B cell (primary cell): ENCODE measurements around the gene LCN10. TPM values are rescaled to one million over a fixed set of nuclear protein-coding genes. Genes with fewer than 3 reads are reported as not detected.

Experiments used
- ATAC-seq: fragments of 200-7000 bp; cut with Tn5 transposase; one replicate; pipeline ENCODE4 v1.10.0; 2021; ENCODE audit warnings: low read depth, mild to moderate bottlenecking, moderate number of reproducible peaks, moderate library complexity
- CTCF ChIA-PET: fragments of 350-600 bp; sonication (Branson Sonifier 250); formaldehyde crosslinking; loops from one replicate; lab custom pipeline; 2021; ENCODE audit warnings: antibody characterized with exemption, inconsistent platforms; lab: Charles Lee
- POLR2A ChIA-PET: fragments of 350-600 bp; sonication (Branson Sonifier 250); formaldehyde crosslinking; loops from one replicate; lab custom pipeline; 2021; ENCODE audit warnings: antibody characterized with exemption; lab: Charles Lee
- DNase-seq: peaks from one replicate; pipeline ENCODE4 v3.0.0; 2013
- H2AFZ ChIP-seq: 2 replicates; pipeline ENCODE4 v1.6.1; 2012; ENCODE audit warnings: mild to moderate bottlenecking, low read depth, low read length; ENCODE audit not compliant: insufficient read depth, poor library complexity, severe bottlenecking
- H3K27ac ChIP-seq, 2 donors: 1 replicate in 1 of 2; 2 replicates in 1 of 2; pipeline ENCODE4 v1.5.1; 2012 to 2013; ENCODE audit warnings: low read length in 2 of 2, mild to moderate bottlenecking in 2 of 2, moderate library complexity in 1 of 2
- H3K27me3 ChIP-seq, 4 experiments: fragments of 200-600 bp in 1 of 4; sonication (generic) in 1 of 4; replicated peaks in 1 of 4; 1 replicate in 2 of 4; 2 replicates in 2 of 4; pipeline versions ENCODE4 v1.6.1 to v1.7.0; 2013 to 2016; ENCODE audit warnings: low read length in 3 of 4, mild to moderate bottlenecking in 2 of 4, mixed read lengths in 1 of 4, moderate library complexity in 1 of 4; ENCODE audit not compliant: insufficient read depth in 4 of 4, control insufficient read depth in 3 of 4; ENCODE audit errors: control extremely low read depth in 1 of 4
- H3K36me3 ChIP-seq, 2 experiments: replicated peaks in 1 of 2; 1 replicate in 1 of 2; 2 replicates in 1 of 2; pipeline versions ENCODE4 v1.6.1 to v1.7.1; 2013; ENCODE audit warnings: low read length in 1 of 2; ENCODE audit not compliant: insufficient read depth in 2 of 2, control insufficient read depth in 1 of 2; ENCODE audit errors: control extremely low read depth in 1 of 2, extremely low read depth in 1 of 2
- H3K4me1 ChIP-seq, 2 donors: fragments of 200-600 bp in 1 of 2; sonication (generic) in 1 of 2; 1 replicate in 1 of 2; 2 replicates in 1 of 2; pipeline versions ENCODE4 v1.5.1 to v1.6.1; 2013 to 2017; ENCODE audit warnings: low read length in 2 of 2; ENCODE audit not compliant: control insufficient read depth in 2 of 2, insufficient read depth in 2 of 2
- H3K4me2 ChIP-seq: replicated peaks from 2 replicates; pipeline ENCODE3; 2012; ENCODE audit warnings: mild to moderate bottlenecking, low read depth, low read length; ENCODE audit not compliant: poor library complexity, severe bottlenecking
- H3K4me3 ChIP-seq, 5 experiments: fragments of 200-600 bp in 1 of 5; sonication (generic) in 1 of 5; 1 replicate in 3 of 5; 2 replicates in 2 of 5; pipeline versions ENCODE4 v1.5.1 to v1.7.0; 2011 to 2016; ENCODE audit warnings: low read length in 4 of 5, mild to moderate bottlenecking in 4 of 5, low read depth in 2 of 5, control low read depth in 1 of 5, moderate library complexity in 1 of 5; ENCODE audit not compliant: insufficient read depth in 1 of 5; ENCODE audit errors: control extremely low read depth in 1 of 5, extremely low read depth in 1 of 5
- H3K79me2 ChIP-seq: fragments of 200-600 bp; sonication (generic); one replicate; pipeline ENCODE4 v1.6.0; 2016; ENCODE audit warnings: low read length; ENCODE audit not compliant: control insufficient read depth, insufficient read depth
- H3K9ac ChIP-seq: fragments of 200-600 bp; sonication (generic); 2 replicates; pipeline ENCODE4 v1.6.1; 2017; ENCODE audit warnings: mild to moderate bottlenecking, low read length, moderate library complexity
- H3K9me3 ChIP-seq, 3 donors: one replicate each; pipeline versions ENCODE4 v1.6.1 to v1.7.1; 2013; ENCODE audit warnings: low read length in 2 of 3; ENCODE audit not compliant: control insufficient read depth in 2 of 3, insufficient read depth in 1 of 3; ENCODE audit errors: control extremely low read depth in 1 of 3
- H4K20me1 ChIP-seq: 2 replicates; pipeline ENCODE4 v1.6.0; 2012; ENCODE audit warnings: mild to moderate bottlenecking, low read length; ENCODE audit not compliant: insufficient read depth, control insufficient read depth, poor library complexity, severe bottlenecking
- H3K27ac Mint-ChIP-seq: one replicate; pipeline ENCODE4 v1.8.0; 2021; ENCODE audit warnings: mixed read lengths
- H3K27me3 Mint-ChIP-seq: one replicate; pipeline ENCODE4 v1.8.0; 2021; ENCODE audit warnings: mixed read lengths
- H3K4me1 Mint-ChIP-seq: one replicate; pipeline ENCODE4 v1.8.0; 2021; ENCODE audit warnings: mixed read lengths
- H3K4me3 Mint-ChIP-seq: one replicate; pipeline ENCODE4 v1.8.0; 2021; ENCODE audit warnings: mixed read lengths
- H3K9me3 Mint-ChIP-seq: one replicate; pipeline ENCODE4 v1.8.0; 2022; ENCODE audit warnings: mixed read lengths; ENCODE audit not compliant: insufficient read depth
- EZH2 ChIP-seq: IDR thresholded peaks from 2 replicates; pipeline ENCODE4 v1.6.1; 2012; ENCODE audit warnings: borderline replicate concordance, low read depth, mild to moderate bottlenecking, moderate library complexity, low read length; ENCODE audit not compliant: insufficient read depth, poor library complexity, severe bottlenecking
- WGBS: methylation state at CpG from one replicate; pipeline ENCODE4 v1.1.5; 2013; ENCODE audit warnings: missing lambda C conversion rate; ENCODE audit not compliant: insufficient coverage; 5-methylcytosine and 5-hydroxymethylcytosine counted together
- intact Hi-C: fragments of 100-400 bp; cut with micrococcal nuclease; formaldehyde crosslinking; loops from one replicate; pipeline ENCODE4 v1.10.0; 2022
- polyA plus RNA-seq: library from polyadenylated mRNA; depleted of rRNA; stranded (reverse); fragments of >200 nt; gene quantifications from 2 replicates; pipeline ENCODE4 v1.2.3, GENCODE V29; 2012
- total RNA-seq, 2 donors: library from RNA; stranded (reverse); fragments of 120-200 nt in 1 of 2; gene quantifications; 1 replicate in 1 of 2; 2 replicates in 1 of 2; pipeline versions ENCODE4 v1.2.3 to v1.2.4, GENCODE V29; 2013 to 2022
- TF ChIP-seq, protein P1 (sequence below): fragments of 200-600 bp; IDR thresholded peaks from one replicate; pipeline ENCODE4 v1.8.0; 2022; ENCODE audit warnings: antibody characterized with exemption, mild to moderate bottlenecking

The LCN10 gene
- total and polyA plus RNA-seq, 2 donors (not counting 1 experiment from before 2014, with no cell fraction given): 76.3 to 93.0 TPM

DNA sequence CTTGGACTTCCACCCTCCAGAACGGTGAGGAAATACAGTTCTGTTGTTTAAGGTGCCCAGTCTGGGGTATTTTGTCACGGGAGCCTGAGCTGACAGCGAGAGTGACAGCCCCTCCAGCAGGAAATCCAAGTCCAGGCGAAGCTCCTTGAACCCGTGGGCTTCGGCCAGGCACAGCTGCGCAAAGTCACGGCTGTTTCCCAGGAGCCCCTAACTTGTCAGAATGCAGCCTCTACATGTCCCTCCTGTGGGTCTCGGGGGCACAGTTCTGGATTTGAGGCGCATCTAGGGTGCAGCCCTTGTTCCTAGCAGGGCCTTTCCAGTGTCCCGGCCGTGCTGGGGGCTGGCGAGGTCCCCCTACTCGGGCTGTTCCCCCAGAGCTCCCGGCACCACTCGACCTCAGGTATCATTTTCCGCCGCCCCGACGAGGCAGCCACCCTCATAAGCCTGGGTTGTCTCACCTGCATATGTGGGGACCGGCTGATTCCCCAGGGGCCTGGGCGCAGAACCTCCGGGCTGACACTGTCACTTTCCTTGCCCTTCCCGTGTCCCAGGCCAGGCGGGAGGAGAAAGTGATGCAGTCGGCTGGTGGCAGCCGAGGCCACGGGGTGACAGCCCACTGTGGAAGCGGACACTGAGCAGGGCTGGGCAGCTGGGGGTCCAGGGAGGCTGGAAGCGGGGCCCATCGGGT is 10.8 kb upstream of the LCN10 start:
- intact Hi-C loops: loop anchor here (10.0 kb wide), 1 partner anchor 209 kb away; the partner anchor contains the start of gene NOTCH1
- H4K20me1 ChIP-seq: no peaks in the 10 kb centered on the region
- no peaks in the 10 kb centered on the region for H3K27me3 ChIP-seq
- H3K4me2 ChIP-seq: peak overlapping the region; percentile 60
- Mint-ChIP-seq H3K9me3 (peaks cover 5% of the 10 kb centered on the region), H3K4me1 (peaks cover 62% of the 10 kb centered on the region), H3K27me3 (no peaks in the 10 kb centered on the region), H3K4me3 (no peak overlapping the region), H3K27ac (peak overlapping the region; percentile 74)
- no peak overlapping the region for H2AFZ ChIP-seq
- ChIA-PET POLR2A (interaction anchor here (1.0 to 2.7 kb wide), 5 partner anchors 8 to 26 kb away, joined by 4 to 11 read pairs (median 7); partner anchors contain the start of gene LCN10), CTCF (interaction anchor here (2.6 kb wide), 1 partner anchor 26 kb away, joined by 14 read pairs; no protein-coding TSS in a partner anchor)
- H3K4me3 ChIP-seq: no peak overlapping the region
- peaks cover 55 to 73% of the 10 kb centered on the region in 2 donors for H3K4me1 ChIP-seq
- peaks cover 4 to 72% (median 29%) of the 10 kb centered on the region in 3 donors for H3K9me3 ChIP-seq
- peak overlapping the region; percentile 54 to 61 for H3K27ac ChIP-seq
- WGBS: 76% methylated on average over 30 of the region's 31 CpGs
- no peaks in the 10 kb centered on the region for H3K79me2 ChIP-seq
- no peak overlapping the region for H3K9ac ChIP-seq
- no peak for TF ChIP-seq EZH2
- TF ChIP-seq, protein P1, sequence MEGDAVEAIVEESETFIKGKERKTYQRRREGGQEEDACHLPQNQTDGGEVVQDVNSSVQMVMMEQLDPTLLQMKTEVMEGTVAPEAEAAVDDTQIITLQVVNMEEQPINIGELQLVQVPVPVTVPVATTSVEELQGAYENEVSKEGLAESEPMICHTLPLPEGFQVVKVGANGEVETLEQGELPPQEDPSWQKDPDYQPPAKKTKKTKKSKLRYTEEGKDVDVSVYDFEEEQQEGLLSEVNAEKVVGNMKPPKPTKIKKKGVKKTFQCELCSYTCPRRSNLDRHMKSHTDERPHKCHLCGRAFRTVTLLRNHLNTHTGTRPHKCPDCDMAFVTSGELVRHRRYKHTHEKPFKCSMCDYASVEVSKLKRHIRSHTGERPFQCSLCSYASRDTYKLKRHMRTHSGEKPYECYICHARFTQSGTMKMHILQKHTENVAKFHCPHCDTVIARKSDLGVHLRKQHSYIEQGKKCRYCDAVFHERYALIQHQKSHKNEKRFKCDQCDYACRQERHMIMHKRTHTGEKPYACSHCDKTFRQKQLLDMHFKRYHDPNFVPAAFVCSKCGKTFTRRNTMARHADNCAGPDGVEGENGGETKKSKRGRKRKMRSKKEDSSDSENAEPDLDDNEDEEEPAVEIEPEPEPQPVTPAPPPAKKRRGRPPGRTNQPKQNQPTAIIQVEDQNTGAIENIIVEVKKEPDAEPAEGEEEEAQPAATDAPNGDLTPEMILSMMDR: no peak
- no peak for ATAC-seq
- DNase-seq: peak; percentile 37
- H3K36me3 ChIP-seq: no peaks in the 10 kb centered on the region

DNA sequence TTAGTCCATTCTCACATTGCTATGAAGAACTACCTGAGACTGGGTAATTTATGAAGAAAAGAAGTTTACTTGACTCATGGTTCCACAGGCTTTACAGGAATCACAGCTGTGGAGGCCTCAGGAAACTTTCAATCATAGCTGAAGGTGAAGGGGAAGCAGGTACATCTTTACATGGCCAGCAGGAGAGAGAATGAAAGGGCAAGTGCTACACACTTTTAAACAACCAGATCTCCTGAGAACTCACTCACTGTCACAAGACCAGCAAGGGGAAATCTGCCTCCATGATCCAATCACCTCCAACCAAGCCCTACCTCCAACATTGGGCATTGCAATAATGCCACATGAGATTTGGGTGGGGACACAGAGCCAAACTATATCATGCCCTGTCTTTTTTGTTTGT is 9.1 kb upstream of the LCN10 start:
- DNase-seq (no peak), ATAC-seq (no peak)
- CTCF ChIA-PET: no interaction called here
- Mint-ChIP-seq H3K27ac (peak overlapping the region; percentile 96), H3K4me1 (peaks cover 62% of the 10 kb centered on the region), H3K9me3 (peaks cover 5% of the 10 kb centered on the region), H3K27me3 (no peaks in the 10 kb centered on the region), H3K4me3 (no peak overlapping the region)
- intact Hi-C loops: loop anchor here (10.0 kb wide), 1 partner anchor 207 kb away; the partner anchor contains the start of gene NOTCH1
- Histone ChIP-seq H3K27me3 (no peaks in the 10 kb centered on the region), H3K4me3 (no peak overlapping the region), H3K36me3 (no peaks in the 10 kb centered on the region), H3K27ac (no peak overlapping the region), H2AFZ (no peak overlapping the region), H3K79me2 (no peaks in the 10 kb centered on the region), H3K9me3 (peaks cover 4 to 56% (median 29%) of the 10 kb centered on the region in 3 donors), H3K4me2 (no peak overlapping the region), H3K9ac (no peak overlapping the region), H4K20me1 (no peaks in the 10 kb centered on the region), H3K4me1 (peaks cover 47 to 72% of the 10 kb centered on the region in 2 donors)
- POLR2A ChIA-PET: interaction anchor here (0.6 to 5.9 kb wide), 3 partner anchors 11 to 32 kb away, joined by 3 to 60 read pairs (median 3); no protein-coding TSS in a partner anchor
- TF ChIP-seq, protein P1: no peak
- no peak for TF ChIP-seq EZH2
